IPS DF 6.9 (cell line): ENCODE data around the gene ARHGAP6.

Source experiments
- DNase-seq: peaks from one replicate; pipeline ENCODE4 v3.0.0-alpha.2; 2013; ENCODE audit warnings: low read depth, low spot score
- H3K27ac ChIP-seq: one replicate; pipeline ENCODE4 v1.5.1; 2013; ENCODE audit warnings: low read length, control low read depth
- H3K27me3 ChIP-seq: 2 replicates; pipeline ENCODE4 v1.6.1; 2013; ENCODE audit warnings: mild to moderate bottlenecking, low read length; ENCODE audit not compliant: control insufficient read depth, insufficient read depth
- H3K36me3 ChIP-seq: 2 replicates; pipeline ENCODE4 v1.6.1; 2013; ENCODE audit warnings: low read length; ENCODE audit not compliant: control insufficient read depth, insufficient read depth
- H3K4me1 ChIP-seq: 2 replicates; pipeline ENCODE4 v1.6.1; 2013; ENCODE audit warnings: low read length; ENCODE audit not compliant: control insufficient read depth, insufficient read depth
- H3K4me3 ChIP-seq: 2 replicates; pipeline ENCODE4 v1.5.1; 2013; ENCODE audit warnings: mild to moderate bottlenecking, low read length
- H3K9me3 ChIP-seq: 2 replicates; pipeline ENCODE4 v1.6.1; 2013; ENCODE audit warnings: low read length, inconsistent platforms; ENCODE audit not compliant: control insufficient read depth, insufficient read depth
- WGBS: extraction: QIAGEN DNeasy Blood & Tissue Kit; methylation state at CpG from one replicate; pipeline ENCODE4 v1.1.7; 2013; ENCODE audit warnings: mixed read lengths, missing lambda C conversion rate; ENCODE audit not compliant: insufficient read length, insufficient coverage; 5-methylcytosine and 5-hydroxymethylcytosine counted together

The ARHGAP6 gene

DNA sequence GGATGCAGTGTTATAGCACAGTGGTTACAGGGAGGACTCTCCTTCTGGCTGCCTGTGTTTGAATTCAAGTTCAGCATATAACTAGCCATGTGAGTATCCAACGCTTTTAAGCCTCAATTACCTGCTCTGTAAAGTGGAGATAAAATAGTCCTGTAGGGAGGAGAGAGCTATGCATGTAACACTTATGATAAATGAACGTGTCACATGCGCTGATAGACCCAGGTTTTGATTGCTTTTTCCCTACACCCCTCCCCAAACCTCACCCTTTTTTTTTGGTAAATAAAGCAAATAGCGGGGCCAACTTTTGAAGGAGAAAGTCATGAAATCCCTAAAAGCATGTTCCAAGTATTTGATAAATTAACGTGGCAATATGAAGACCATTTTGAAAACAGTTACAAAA, 392.9 kb downstream of the ARHGAP6 start:
- Histone ChIP-seq H3K4me1 (no peaks in the 10 kb centered on the region), H3K4me3 (no peak overlapping the region)
- no CpG with 5 or more reads among the region's 5 CpGs for WGBS

DNA sequence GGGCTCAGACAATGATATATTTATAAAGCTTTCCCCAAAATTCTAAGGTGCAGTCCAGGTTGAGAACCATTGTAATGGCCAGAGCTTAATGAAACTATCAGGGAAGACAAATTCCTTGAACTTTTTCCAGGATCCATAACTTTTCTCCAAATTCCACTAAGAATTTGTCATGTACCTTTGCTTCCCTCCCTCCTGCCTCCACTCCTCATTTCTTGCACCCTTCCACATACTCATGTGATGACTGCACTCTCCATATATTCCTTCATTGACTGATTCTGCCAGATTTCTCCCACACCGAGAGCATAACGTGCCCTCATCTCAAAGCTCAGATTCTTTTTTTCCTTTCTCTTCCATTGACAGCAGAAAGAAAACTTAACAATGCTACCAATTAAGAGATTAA, 393.4 kb downstream of the ARHGAP6 start:
- no peak for DNase-seq
- Histone ChIP-seq H3K4me3 (no peak overlapping the region), H3K27me3 (no peaks in the 10 kb centered on the region), H3K4me1 (no peaks in the 10 kb centered on the region), H3K9me3 (no peaks in the 10 kb centered on the region), H3K27ac (no peak overlapping the region), H3K36me3 (no peaks in the 10 kb centered on the region)
- WGBS = no CpG with 5 or more reads among the region's 2 CpGs

More for the DNA sequence above, 392.9 kb downstream of the ARHGAP6 start:
- Histone ChIP-seq H3K27me3 (no peaks in the 10 kb centered on the region), H3K9me3 (no peaks in the 10 kb centered on the region), H3K36me3 (no peaks in the 10 kb centered on the region), H3K27ac (no peak overlapping the region)
- no peak for DNase-seq

DNA sequence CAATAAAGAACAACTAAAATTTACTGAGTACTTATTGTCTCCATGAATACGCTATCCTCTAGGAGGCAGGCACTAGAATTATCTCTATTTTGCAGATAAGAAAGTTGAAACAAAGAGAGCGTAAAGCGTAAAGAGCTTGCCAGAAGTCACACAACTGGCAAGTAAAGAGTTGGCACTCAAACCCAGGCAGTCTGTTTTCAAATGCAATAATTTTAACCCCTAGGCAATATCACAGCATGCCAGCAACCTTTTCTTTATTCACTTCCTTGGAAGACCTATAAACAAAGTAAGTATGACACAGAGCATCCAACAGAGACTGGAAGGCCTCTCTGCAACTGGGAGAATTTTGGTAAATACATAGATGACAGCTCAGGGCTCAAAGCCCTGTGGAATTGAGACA, 395.7 kb downstream of the ARHGAP6 start:
- no peaks in the 10 kb centered on the region for H3K27me3 ChIP-seq

DNA sequence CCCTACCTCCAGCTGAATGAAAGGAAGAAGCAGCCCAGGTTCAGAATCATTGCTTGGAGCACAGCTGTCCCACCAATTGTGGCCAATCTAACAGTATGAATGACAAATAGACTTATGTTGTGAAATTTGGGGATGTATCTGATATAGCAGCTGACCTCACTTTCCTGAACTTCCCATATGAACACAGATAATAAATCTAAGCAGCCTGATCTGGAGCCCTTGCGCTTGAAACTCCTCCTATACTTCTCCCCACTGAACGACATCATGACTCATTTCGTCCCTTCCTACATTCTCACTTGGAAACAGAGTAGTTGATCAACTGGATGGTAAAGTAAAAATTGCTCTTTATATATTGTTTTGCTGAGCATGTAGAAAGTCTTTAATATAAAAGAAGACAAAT, 396.7 kb downstream of the ARHGAP6 start:
- no peaks in the 10 kb centered on the region for H3K4me1 ChIP-seq
- H3K9me3 ChIP-seq = no peaks in the 10 kb centered on the region
- no peaks in the 10 kb centered on the region for H3K36me3 ChIP-seq
- no peak for DNase-seq
- no peaks in the 10 kb centered on the region for H3K27me3 ChIP-seq
- H3K27ac ChIP-seq = no peak overlapping the region
- no peak overlapping the region for H3K4me3 ChIP-seq
- no CpG with 5 or more reads among the region's 3 CpGs for WGBS

More for the DNA sequence above, 395.7 kb downstream of the ARHGAP6 start:
- no peak for DNase-seq
- Histone ChIP-seq H3K27ac (no peak overlapping the region), H3K4me3 (no peak overlapping the region), H3K4me1 (no peaks in the 10 kb centered on the region), H3K36me3 (no peaks in the 10 kb centered on the region), H3K9me3 (no peaks in the 10 kb centered on the region)
- WGBS = no CpG with 5 or more reads among the region's 3 CpGs

DNA sequence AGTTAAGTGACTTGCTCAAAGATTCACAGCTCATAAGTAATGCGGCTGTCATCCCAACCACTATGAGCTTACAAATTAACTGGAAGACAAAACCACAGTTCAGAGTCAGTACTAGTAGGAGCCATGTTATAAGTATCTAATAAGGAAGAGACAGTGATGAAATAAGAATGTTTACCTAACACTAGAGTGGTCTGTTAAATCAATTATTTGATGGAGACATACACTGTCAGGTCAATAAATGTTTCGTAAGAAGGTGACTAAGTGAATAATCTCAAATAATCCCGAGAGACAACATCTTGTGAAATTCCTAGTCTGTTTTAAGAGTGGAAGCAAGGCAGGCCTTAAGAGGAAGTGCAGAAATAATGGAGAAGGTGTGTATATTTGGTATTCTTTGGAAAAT, 398.3 kb downstream of the ARHGAP6 start:
- Histone ChIP-seq H3K9me3 (no peaks in the 10 kb centered on the region), H3K27ac (no peak overlapping the region), H3K4me3 (no peak overlapping the region), H3K4me1 (no peaks in the 10 kb centered on the region), H3K27me3 (no peaks in the 10 kb centered on the region), H3K36me3 (no peaks in the 10 kb centered on the region)
- WGBS = no CpG with 5 or more reads among the region's 3 CpGs
- no peak for DNase-seq

DNA sequence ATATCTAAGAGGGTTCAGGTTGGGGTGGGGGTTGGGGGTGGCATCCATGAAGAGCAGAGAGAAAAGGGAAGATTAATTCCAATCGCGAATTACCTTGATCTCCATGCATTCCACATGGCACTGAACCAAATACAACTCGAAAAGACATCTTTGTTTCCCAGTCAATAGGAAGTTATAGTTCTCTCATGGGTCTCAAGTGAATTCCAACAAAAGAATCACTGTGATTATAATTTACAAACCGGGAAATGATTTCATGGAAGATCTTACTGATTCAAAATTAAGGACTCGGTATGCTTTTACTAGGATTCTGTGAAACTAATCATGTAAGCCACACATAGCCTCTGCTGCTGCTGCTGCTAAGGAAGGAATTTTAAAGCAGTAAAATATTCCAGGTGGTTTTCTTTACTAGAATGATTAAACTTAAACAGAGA, 399.1 kb downstream of the ARHGAP6 start:
- Histone ChIP-seq H3K27ac (no peak overlapping the region), H3K4me3 (no peak overlapping the region), H3K4me1 (no peaks in the 10 kb centered on the region), H3K27me3 (no peaks in the 10 kb centered on the region), H3K9me3 (no peaks in the 10 kb centered on the region), H3K36me3 (no peaks in the 10 kb centered on the region)
- no peak for DNase-seq
- WGBS = no CpG with 5 or more reads among the region's 5 CpGs

DNA sequence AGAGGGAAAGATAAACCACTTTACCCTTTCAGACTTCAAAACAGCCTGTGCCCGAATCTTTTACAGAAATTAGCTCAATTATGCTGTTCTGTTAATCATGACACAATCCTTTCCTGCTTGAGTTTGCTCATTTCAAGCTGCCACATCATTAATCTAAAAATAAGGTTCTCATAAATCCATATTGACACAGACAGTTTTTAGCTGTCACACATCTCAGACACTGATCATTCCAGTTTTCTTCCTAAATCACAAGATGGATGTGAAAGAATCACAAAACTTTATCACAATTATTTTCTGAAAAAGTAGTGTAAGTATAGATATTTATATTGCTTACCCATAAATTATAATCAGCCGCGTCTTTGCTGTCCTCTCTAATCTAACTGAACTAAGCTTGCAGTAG, 400.4 kb downstream of the ARHGAP6 start:
- no CpG with 5 or more reads among the region's 3 CpGs for WGBS
- H3K4me1 ChIP-seq = no peaks in the 10 kb centered on the region
- H3K36me3 ChIP-seq = no peaks in the 10 kb centered on the region
- no peaks in the 10 kb centered on the region for H3K27me3 ChIP-seq
- no peaks in the 10 kb centered on the region for H3K9me3 ChIP-seq
- H3K27ac ChIP-seq = no peak overlapping the region
- H3K4me3 ChIP-seq = no peak overlapping the region
- DNase-seq = no peak

DNA sequence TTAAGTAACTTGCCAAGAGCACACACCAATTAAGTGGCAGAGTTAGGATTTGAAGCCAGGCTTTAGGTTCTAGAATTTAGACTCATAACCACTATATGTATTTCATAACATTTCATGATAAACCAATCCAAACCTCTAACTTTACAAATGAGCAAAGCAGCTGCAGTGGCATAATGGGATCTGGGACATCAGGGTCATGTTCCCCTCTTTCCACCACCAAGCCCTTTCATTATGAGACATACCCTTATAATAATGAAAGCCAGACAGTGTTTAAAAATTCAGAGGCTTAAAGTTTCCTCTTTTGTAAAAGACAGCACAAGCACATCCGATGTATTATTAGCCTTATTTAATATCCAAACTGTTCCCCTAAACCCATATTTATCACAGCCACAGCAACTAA, 400.8 kb downstream of the ARHGAP6 start:
- H3K4me3 ChIP-seq = no peak overlapping the region
- H3K9me3 ChIP-seq = no peaks in the 10 kb centered on the region
- no peaks in the 10 kb centered on the region for H3K27me3 ChIP-seq
- no CpG with 5 or more reads among the region's 1 CpG for WGBS
- no peak overlapping the region for H3K27ac ChIP-seq
- no peaks in the 10 kb centered on the region for H3K36me3 ChIP-seq
- no peak for DNase-seq
- H3K4me1 ChIP-seq = no peaks in the 10 kb centered on the region

DNA sequence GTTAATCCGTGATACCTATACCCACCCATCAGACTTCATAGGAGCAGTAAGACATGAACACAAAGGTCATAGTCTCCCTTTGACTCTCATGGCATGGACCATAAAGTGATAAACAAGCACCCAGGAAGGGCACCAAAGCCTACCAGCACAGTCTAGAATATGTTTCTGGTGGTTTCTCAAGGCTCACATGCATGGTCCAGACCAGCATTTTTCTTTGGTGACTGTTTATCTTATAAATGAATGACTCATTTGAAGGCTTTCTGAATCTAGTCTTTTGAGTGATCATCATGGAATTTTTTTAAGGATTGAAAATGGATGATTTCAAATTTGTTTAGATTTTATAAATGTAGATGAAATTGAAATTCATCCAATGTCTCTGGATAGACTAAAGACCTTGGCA, 404.5 kb downstream of the ARHGAP6 start:
- Histone ChIP-seq H3K4me1 (no peaks in the 10 kb centered on the region), H3K27ac (no peak overlapping the region), H3K9me3 (no peaks in the 10 kb centered on the region), H3K36me3 (no peaks in the 10 kb centered on the region), H3K4me3 (no peak overlapping the region), H3K27me3 (no peaks in the 10 kb centered on the region)
- no CpG with 5 or more reads among the region's 1 CpG for WGBS
- DNase-seq = no peak

DNA sequence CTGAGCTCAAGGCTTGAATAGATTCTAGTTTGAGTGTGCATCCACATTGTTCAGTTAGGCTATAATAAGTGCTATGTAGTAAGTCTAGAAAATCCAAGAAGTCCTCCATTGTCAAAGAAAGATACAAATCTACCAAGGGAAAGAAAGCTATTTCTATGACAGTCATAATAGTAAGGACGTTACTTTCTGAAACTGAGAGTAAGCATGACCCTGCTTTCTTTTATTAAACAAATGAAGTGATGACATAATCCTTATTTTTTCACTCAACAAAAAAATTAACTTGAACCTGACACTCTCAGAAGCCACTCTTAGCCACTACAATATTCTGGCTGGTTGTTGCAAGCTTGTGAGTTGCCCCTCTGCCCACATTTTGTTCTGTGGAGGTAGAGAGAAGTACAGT, 406.3 kb downstream of the ARHGAP6 start:
- no peaks in the 10 kb centered on the region for H3K27me3 ChIP-seq
- no peaks in the 10 kb centered on the region for H3K4me1 ChIP-seq
- no peak overlapping the region for H3K4me3 ChIP-seq
- no peaks in the 10 kb centered on the region for H3K36me3 ChIP-seq
- H3K9me3 ChIP-seq = no peaks in the 10 kb centered on the region
- no peak for DNase-seq
- WGBS = no CpG with 5 or more reads among the region's 1 CpG
- H3K27ac ChIP-seq = no peak overlapping the region

DNA sequence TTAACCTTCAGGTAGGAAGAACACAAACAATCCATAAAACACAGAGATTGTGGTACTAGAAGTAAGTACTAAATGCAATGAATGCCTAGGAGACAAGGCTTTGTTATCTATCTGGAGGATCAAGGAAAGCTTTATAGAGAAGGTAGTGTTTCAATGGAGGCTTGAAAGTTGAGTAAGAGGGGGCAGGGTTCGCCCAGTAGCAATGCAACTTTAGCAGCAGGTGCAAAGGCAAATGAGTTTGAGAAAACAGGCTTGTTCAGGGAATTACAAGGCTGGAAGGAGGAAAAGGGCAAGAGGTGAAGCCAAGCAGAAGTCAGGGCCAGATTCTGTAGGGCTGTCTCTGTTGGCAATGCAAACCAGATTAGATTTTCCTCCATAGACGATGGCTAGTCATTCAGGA, 408.0 kb downstream of the ARHGAP6 start:
- no CpG with 5 or more reads among the region's 2 CpGs for WGBS

More for the DNA sequence above, 408.0 kb downstream of the ARHGAP6 start:
- Histone ChIP-seq H3K36me3 (no peaks in the 10 kb centered on the region), H3K4me1 (no peaks in the 10 kb centered on the region), H3K4me3 (no peak overlapping the region), H3K27ac (no peak overlapping the region), H3K9me3 (no peaks in the 10 kb centered on the region), H3K27me3 (no peaks in the 10 kb centered on the region)
- no peak for DNase-seq
